ENCODE results near the gene PLCXD3.
"Not testable (repeated sequence)": the region's sequence is repeated elsewhere in the genome, so short reads cannot be mapped to it uniquely, and the experiment has no call there.

The PLCXD3 gene

DNA sequence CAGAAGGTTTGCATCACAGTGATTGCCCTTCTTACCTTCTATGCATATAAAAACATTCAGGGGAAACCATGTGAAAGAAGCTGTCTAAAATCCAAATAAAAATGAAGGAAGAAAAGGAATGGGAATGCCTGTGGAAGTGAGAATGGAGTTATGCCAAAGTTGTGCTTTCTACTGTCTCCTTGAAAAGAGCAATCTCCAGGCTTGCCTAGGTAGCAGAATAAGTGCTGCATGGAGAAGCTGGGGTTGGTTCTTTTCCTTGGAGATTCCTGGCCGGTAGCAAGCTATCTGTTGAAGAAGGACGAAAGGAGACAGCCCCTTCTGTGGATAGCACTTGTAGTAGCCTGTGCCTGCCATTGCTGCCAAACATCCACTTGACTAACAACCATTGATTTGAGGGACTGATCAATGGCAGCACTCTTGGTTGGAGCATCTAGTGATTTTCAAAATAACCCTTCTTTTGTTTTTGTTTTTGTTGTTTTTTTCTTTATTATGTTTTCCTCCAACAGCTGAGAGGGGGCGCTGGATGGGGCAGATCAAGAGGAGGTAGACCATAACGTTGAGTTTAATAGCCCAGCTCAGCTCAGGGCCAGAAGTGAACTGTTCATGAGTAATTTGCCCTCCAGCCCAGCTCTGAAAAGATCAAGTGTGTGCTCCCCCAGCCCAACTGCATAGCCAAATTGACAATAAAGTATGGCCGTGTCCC is 1.6 kb downstream of the PLCXD3 start:
- DNase-seq, result no peak
- Histone ChIP-seq H3K27ac (no peak overlapping the region), H3K27me3 (replicated peaks) (peaks cover 10% of the 10 kb centered on the region), H3K36me3 (replicated peaks) (no peaks in the 10 kb centered on the region), H3K4me3 (ENCODE audit: low read depth, low read length) (no peak overlapping the region)
- TF ChIP-seq, protein P1, sequence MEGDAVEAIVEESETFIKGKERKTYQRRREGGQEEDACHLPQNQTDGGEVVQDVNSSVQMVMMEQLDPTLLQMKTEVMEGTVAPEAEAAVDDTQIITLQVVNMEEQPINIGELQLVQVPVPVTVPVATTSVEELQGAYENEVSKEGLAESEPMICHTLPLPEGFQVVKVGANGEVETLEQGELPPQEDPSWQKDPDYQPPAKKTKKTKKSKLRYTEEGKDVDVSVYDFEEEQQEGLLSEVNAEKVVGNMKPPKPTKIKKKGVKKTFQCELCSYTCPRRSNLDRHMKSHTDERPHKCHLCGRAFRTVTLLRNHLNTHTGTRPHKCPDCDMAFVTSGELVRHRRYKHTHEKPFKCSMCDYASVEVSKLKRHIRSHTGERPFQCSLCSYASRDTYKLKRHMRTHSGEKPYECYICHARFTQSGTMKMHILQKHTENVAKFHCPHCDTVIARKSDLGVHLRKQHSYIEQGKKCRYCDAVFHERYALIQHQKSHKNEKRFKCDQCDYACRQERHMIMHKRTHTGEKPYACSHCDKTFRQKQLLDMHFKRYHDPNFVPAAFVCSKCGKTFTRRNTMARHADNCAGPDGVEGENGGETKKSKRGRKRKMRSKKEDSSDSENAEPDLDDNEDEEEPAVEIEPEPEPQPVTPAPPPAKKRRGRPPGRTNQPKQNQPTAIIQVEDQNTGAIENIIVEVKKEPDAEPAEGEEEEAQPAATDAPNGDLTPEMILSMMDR (IDR thresholded peaks at IDR 0.05; ENCODE audit: low read depth, low read length, missing control alignments), result no peak
- in situ Hi-C loops (cut with HindIII; ENCODE audit: low pct_ligation_motif_present, low sequenced_read_pairs), result no loop called here

DNA sequence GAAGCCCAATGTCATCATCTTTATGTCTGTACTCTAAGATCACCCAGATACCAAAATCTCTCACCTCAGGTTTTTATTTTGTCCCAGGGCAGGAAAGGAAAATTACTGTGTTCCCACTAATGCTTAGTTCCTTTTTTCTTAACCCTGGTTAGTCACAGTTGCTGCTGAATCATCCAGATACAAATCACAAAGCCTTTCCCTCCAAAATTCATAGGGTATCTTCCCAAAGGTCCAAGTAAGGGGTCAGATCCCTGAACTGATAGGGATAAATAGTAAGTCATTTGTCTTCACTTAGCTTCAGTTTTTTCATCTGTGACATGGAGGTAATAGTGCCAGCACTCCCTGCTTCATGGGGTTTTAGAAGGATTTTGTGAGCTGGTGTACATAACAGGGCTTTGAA is 2.2 kb downstream of the PLCXD3 start:
- Histone ChIP-seq H3K36me3 (replicated peaks) (no peaks in the 10 kb centered on the region), H3K4me3 (ENCODE audit: low read depth, low read length) (no peak overlapping the region), H3K27me3 (replicated peaks) (peaks cover 10% of the 10 kb centered on the region), H3K27ac (no peak overlapping the region)
- TF ChIP-seq, protein P1 (IDR thresholded peaks at IDR 0.05; ENCODE audit: low read depth, low read length, missing control alignments), result no peak
- DNase-seq, result no peak
- in situ Hi-C loops (cut with HindIII; ENCODE audit: low pct_ligation_motif_present, low sequenced_read_pairs), result no loop called here

DNA sequence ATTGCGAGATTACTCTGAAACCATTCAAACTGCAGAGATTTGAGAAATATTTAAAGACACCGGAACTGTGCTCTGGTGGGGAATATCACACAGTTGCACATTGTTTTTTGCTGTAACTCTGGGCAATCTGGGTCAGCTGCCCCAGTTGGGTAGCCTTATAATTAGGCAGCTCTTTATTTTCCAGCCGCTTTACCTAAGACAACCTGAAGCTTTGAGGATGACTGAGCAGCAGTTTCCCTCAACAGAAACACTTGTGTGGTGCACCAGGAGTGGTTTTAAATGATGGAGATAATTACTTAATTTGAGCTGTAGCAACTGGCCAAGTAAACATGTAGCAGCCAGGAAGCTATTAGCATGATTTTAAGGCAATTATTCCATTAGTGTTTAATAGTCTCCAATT is 2.9 kb downstream of the PLCXD3 start:
- Histone ChIP-seq H3K4me3 (ENCODE audit: low read depth, low read length) (no peak overlapping the region), H3K27ac (no peak overlapping the region), H3K36me3 (replicated peaks) (no peaks in the 10 kb centered on the region), H3K27me3 (replicated peaks) (peaks cover 10% of the 10 kb centered on the region)
- no peak for DNase-seq
- in situ Hi-C loops (cut with HindIII; ENCODE audit: low pct_ligation_motif_present, low sequenced_read_pairs), result no loop called here
- TF ChIP-seq, protein P1 (IDR thresholded peaks at IDR 0.05; ENCODE audit: low read depth, low read length, missing control alignments), result no peak

DNA sequence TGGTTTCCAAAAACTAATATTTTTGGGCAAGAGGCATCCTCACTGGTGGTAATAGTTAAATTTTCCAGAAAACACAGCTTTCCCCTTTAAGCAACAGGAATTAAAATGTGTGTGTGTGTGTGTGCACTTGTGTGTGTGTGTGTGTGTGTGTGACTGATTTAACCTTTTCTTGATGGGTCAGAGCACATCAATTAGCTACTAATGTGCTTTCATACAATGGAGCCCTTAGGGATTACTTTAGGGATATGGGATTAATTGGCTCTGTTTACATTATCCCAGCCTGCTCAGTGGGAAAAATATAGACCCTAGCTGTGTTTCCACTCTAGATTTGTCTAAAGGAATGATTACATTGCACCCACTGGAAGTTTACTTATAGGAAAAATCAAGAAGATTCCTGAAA is 6.5 kb downstream of the PLCXD3 start:
- Histone ChIP-seq H3K27ac (no peak overlapping the region), H3K36me3 (replicated peaks) (no peaks in the 10 kb centered on the region), H3K27me3 (replicated peaks) (no peaks in the 10 kb centered on the region), H3K4me3 (ENCODE audit: low read depth, low read length) (no peak overlapping the region)
- TF ChIP-seq, protein P1 (IDR thresholded peaks at IDR 0.05; ENCODE audit: low read depth, low read length, missing control alignments), result no peak
- in situ Hi-C loops (cut with HindIII; ENCODE audit: low pct_ligation_motif_present, low sequenced_read_pairs), result no loop called here
- no peak for DNase-seq

DNA sequence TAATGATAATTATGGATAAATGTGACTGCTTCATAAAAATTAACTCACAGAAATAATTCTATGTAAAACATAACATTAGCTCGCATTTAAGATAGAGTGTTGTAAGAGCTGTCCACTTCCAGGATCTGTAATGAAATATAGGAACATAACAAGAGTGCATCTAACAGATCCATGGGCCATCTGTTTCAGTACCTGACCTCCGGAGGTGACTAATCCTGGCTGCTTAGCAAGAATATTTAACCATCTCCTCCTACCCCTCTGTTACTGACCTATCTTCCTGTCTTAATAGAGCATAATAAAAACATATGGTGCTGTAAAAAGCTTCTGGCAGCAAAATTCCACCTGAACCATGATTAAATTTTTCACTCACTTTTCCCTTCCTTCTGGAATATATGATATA is 7.1 kb downstream of the PLCXD3 start:
- TF ChIP-seq, protein P1 (IDR thresholded peaks at IDR 0.05; ENCODE audit: low read depth, low read length, missing control alignments), result no peak
- Histone ChIP-seq H3K4me3 (ENCODE audit: low read depth, low read length) (no peak overlapping the region), H3K36me3 (replicated peaks) (no peaks in the 10 kb centered on the region), H3K27ac (no peak overlapping the region), H3K27me3 (replicated peaks) (no peaks in the 10 kb centered on the region)
- DNase-seq, result no peak
- in situ Hi-C loops (cut with HindIII; ENCODE audit: low pct_ligation_motif_present, low sequenced_read_pairs), result no loop called here

DNA sequence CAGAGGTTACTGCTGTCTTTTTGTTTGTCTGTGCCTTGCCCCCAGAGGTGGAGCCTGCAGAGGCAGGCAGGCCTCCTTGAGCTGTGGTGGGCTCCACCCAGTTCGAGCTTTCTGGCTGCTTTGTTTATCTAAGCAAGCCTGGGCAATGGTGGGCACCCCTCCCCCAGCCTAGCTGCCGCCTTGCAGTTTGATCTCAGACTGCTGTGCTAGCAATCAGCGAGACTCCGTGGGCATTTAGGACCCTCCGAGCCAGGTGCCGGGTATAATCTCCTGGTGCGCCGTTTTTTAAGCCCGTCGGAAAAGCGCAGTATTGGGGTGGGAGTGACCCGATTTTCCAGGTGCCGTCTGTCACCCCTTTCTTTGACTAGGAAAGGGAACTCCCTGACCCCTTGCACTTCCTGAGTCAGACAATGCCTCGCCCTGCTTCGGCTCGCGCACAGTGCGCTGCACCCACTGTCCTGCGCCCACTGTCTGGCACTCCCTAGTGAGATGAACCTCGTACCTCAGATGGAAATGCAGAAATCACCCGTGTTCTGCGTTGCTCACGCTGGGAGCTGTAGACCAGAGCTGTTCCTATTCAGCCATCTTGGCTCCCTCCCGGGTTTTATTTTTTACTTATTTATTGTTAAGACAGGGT is 16.8 kb downstream of the PLCXD3 start:
- H3K36me3 ChIP-seq (replicated peaks); H3K27me3 ChIP-seq (replicated peaks); in situ Hi-C loops (cut with HindIII; ENCODE audit: low pct_ligation_motif_present, low sequenced_read_pairs); H3K27ac ChIP-seq; DNase-seq; H3K4me3 ChIP-seq (ENCODE audit: low read depth, low read length): not testable (repeated sequence)
